Epithelial cell of proximal tubule (primary cell): ENCODE data around the gene SND1. TPM values are rescaled to one million over a fixed set of nuclear protein-coding genes. Genes with fewer than 3 reads are reported as not detected.

ENCODE experiments used
- DNase-seq: peaks from one replicate; pipeline ENCODE4 v3.0.0-alpha.2; 2011; ENCODE audit warnings: low read depth
- H3K4me3 ChIP-seq: 2 replicates; pipeline ENCODE4 v1.5.1; 2011; ENCODE audit warnings: low read depth, mild to moderate bottlenecking, low read length
- CTCF ChIP-seq: conservative IDR thresholded peaks from 2 replicates; pipeline ENCODE4 v1.5.1; 2012; ENCODE audit warnings: low read depth, mild to moderate bottlenecking, low read length
- total RNA-seq: library from RNA; depleted of rRNA; stranded (reverse); fragments of >200 nt; gene quantifications from 2 replicates; pipeline ENCODE4 v1.2.3, GENCODE V29; 2015

Gene SND1
- total RNA-seq, 1 donor from 2014 or later, result 122 TPM

- TF ChIP-seq CTCF, result no peak
- H3K4me3 ChIP-seq, result no peak overlapping the region
- DNase-seq, result no peak
These were observed 469.0 kb downstream of the SND1 start for GRCh38 chr7:128120976-128121490.

- peak overlapping the region; percentile 33 for H3K4me3 ChIP-seq
- TF ChIP-seq CTCF, result no peak
- no peak for DNase-seq
These were observed 469.9 kb downstream of the SND1 start for GRCh38 chr7:128121711-128122530.

GRCh38 chr7:128122576-128123290, 470.7 kb downstream of the SND1 start:
- no peak overlapping the region for H3K4me3 ChIP-seq
- TF ChIP-seq CTCF, result no peak
- no peak for DNase-seq

GRCh38 chr7:128123291-128124037, 471.5 kb downstream of the SND1 start:
- H3K4me3 ChIP-seq, result no peak overlapping the region

GRCh38 chr7:128124786-128125185, 472.8 kb downstream of the SND1 start:
- no peak for DNase-seq
- TF ChIP-seq CTCF, result no peak
- no peak overlapping the region for H3K4me3 ChIP-seq

More at GRCh38 chr7:128123291-128124037, 471.5 kb downstream of the SND1 start:
- no peak for TF ChIP-seq CTCF
- DNase-seq, result no peak

- no peak for TF ChIP-seq CTCF
- DNase-seq, result no peak
- no peak overlapping the region for H3K4me3 ChIP-seq
These were observed 473.8 kb downstream of the SND1 start for GRCh38 chr7:128125816-128126215.
